ENCODE measurements around the gene TRIM33.

- TF ChIP-seq CTCF (IDR thresholded peaks at IDR 0.05) (peak in 1 of 5 experiments; percentile 40), POLR2A (IDR thresholded peaks at IDR 0.05) (peak; percentile 65 to 82)
Observed at GRCh38 chr1:114511032-114511785, at the start of gene TRIM33.

All from tibial nerve (tissue), 3 donors.